GM18498 (cell line): ENCODE data around the gene RSPH6A.
A peak's percentile ranks its signal among the peaks of the same experiment; 100 is the strongest.

ENCODE experiments used
- ATAC-seq: cut with Tn5 transposase; IDR thresholded peaks from one replicate; pipeline ENCODE4 v1.9.1; 2021; ENCODE audit warnings: mild to moderate bottlenecking, moderate library complexity; ENCODE audit not compliant: unreplicated experiment

The RSPH6A gene

DNA sequence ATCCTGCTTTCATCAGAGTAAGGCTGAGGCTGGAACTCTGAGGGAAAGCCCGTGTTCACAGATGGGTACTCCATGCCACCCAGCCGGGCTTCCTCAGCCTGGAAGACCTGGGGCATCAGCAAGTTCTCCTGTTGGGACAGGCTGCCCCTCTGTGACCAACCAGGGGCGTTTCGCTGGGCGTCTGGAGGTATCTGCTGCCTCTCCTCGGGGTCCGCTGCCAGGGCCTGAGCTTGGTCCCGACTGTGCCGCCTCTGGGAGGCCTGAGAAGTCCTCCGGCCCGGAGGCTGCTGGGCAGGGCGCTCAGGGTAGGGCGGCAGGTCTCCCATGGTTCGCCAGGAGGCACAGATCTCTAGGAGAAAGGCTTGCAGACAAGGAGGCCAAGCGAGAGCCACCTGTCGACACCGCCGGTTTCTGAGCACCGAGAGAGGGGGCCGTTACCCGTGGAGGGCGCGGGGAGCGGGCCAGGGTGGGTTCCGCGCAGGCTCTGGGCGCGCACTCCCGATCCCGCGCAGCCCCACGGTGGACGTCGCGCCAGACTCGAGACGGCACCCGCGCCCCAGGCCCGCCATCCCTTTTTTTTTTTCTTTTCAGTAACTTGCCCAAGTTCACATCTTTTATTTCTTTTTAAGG, at the start of gene RSPH6A:
Gene RSPH6A, minus strand, starts transcription at position 458 of the 630 bp plus-strand sequence. Its CDS starts 132 bp downstream, at position 326.
- no peak for ATAC-seq

DNA sequence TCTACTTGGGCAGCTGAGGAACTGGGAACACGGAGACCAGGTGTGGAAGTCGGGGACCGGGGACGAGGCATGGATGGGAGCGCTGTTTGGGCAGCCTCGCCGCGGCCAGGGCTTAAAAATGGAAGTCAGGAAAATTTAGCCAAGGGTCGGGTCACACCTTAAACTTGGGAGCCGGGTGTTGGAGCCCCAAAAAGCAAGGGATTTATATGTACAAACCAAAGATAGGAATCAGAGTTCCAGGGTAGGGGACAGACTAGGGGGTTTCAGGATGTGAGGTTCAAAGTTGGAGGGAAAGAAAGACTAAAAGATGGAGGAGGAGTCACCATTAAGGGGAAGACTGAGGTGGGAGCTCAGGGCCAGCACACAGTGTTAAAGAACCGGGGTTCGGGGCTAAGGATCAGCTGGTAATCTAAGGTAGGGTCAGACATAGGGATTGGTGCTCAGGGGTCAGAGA, 49.5 kb upstream of the RSPH6A start:
- ATAC-seq, result no peak

DNA sequence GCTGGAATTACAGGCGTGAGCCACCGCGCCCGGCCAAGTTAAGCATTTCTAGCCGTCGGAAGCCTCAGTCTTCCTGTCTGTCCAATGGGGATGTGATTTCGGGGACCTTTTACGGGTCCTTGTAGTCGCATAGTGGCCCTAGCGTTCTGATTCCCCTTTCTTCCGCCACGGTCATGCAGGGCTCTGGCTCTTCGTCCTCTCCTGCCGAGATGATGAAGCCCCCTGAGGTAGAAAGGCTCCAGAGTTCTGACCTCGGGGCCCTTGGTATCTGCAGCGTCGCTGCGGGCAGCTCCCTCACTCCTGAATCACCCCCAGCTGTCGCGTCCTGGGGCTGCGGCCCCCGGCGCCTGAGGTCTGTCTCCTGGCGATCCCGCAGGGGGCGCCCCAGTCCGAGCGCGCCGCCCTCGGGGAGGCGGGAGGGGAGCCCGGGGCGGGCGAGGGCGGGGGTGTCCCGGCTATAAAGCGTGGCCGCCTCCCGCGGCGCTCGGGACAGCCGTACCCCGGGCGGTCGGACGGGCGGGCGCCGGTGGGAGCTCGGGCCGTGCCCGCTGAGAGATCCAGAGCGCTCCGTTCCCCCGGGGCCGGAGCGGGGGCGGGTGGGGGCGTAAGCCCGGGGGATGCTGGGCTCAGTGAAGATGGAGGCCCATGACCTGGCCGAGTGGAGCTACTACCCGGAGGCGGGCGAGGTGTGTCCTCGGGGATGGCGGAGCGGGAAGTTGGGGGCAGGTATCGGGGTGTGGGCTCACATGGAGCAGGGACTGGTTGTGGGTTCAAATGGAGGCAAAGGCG, 48.9 kb upstream of the RSPH6A start, which contains the start of gene FOXA3:
Gene FOXA3, plus strand, starts transcription at position 487 of the 789 bp plus-strand sequence. Its CDS starts 131 bp downstream, at position 618.
- ATAC-seq, result peak; percentile 46

DNA sequence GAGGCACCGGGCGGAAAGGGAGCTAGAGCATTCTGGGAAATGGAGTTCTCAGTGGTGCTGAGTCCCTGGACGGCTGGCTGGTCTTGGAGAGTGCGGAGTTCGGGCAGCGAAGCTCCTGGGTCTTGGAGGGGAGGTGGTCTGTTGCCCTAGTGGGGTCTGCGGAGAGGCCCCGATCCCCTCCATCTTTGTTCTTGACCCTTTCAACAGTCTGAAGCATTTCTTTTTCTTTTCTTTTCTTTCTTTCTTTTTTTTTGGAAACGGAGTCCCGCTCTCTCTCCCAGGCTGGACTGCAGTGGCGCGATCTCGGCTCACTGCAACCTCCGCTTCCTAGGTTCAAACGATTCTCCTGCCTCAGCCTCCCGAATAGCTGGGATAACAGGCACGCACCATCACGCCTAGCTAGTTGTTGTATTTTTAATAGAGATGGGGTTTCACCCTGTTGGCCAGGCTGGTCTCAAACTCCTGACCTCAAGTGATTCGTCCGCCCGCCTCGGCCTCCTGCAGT, 48.3 kb upstream of the RSPH6A start:
- ATAC-seq, result no peak

DNA sequence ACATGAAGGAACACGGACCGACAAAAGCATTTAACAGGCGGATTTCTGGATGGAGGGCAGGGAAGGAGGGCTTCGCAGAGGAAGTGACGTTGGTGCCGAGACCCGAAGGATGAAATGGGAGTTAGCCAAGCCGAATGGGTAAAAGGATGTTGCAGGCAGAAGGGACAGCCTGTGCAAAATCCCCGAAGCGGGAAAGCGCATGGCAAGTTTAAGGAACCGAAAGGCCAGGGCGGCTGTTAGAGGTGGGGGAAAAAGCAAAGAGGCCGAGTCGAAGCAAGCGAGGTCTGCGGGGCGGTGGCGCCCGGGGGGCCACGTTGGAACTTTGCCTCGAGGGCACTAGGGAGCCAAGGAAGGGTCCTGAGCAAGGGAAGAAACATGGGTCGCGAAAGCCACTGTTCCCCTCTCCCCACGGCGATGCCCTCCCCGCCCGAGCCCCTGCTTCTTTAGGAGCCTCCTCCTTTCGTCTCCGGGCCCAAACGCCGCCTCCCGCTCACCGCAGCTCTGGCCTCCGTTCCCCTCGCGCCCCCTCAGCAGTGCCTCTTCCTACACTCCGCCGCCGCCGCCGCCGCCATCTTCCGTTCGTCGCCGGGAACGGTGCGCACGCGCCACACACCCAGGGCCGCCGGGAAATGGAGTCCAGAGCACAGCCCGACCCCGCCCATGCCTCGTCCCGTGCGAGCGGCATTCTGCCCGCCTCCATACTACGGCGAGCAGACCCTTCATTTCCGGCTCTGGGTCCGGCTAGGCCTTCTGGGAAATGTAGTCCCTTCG, 47.6 kb upstream of the RSPH6A start, which contains the start of gene SYMPK:
Gene SYMPK, minus strand, starts transcription at position 584 of the 771 bp plus-strand sequence. CDS start 8,652 bp downstream, outside the sequence.
- peak; percentile 91 for ATAC-seq

DNA sequence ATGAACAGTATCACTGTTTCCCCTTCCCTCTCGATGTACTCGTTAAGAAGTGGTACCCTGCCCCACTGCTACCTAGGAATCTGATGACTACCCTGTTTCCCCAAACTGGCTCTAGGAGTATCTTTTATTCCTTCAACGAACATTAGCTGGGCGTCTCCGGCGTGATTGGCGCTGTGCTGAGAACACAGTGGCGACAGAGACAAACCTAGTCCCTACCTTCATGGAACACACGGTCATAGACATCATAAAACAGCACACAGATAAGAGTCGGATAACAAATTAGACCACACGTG, 47.1 kb upstream of the RSPH6A start:
- ATAC-seq, result no peak

DNA sequence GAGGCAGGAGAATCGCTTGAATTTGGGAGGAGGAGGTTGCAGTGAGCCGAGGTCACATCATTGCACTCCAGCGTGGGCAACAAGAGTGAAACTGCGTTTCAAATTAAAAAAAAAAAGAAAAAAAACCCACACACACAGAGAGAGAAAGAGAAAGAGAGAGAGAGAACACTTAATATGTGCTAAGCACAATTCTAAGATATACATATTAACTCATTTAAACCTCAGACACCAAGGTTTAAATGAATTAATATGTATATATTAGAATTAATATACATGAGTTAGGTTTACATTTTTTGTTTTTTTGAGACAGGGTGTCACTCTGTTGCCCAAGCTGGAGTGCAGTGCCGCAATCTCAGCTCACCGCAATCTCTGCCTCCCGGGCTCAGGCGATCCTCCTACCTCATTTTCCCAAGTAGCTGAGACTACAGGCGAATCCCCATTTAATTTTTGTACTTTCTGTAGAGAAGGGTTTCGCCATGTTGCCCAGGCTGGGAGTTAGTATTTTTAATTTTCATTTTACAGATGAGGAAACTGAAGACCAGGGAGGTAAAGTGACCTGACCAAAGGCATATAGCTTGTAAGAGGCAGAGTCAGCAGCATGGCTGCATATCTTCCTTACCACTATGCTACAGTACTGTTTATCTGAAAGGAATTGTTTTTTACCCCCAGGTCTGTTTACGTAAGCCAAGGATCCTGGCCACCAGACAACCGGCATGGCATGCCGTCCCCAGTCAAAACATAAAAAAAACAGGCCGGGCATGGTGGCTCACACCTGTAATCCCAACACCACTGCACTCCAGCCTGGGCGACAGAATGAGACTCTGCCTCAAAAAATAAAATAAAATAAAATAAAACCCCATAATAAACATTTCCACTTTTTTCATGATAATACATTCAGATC, 45.5 kb upstream of the RSPH6A start:
- no peak for ATAC-seq

DNA sequence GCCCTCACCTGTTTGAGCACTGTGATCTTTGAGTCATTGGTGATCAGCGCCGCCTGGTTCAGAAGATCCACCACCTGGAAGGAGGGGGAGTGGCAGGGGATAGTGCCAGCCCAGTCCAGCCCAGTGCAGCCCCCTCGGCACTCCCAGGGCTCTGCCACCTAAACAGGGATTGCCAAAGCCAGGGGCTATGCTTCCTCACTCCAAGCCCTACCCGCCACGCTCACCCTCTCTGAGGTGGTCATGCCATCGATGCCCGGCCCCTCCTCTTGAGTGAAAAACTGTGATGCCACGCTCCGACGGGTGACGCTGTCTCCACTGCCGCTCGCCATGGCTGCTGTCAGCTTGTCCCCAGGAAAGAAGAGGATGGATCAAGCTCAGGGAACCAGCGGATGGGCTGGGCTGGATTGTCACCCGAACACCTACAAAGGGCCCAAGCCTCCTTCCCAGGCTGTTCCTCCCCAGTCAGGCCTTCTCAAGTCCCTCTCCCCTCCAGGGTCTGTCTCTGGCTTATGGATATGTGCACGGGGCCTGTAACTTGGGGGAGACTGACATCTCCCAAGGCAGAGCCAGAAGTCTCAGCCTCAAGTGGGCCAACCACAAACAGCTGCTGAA, 39.2 kb upstream of the RSPH6A start:
- ATAC-seq, result no peak

DNA sequence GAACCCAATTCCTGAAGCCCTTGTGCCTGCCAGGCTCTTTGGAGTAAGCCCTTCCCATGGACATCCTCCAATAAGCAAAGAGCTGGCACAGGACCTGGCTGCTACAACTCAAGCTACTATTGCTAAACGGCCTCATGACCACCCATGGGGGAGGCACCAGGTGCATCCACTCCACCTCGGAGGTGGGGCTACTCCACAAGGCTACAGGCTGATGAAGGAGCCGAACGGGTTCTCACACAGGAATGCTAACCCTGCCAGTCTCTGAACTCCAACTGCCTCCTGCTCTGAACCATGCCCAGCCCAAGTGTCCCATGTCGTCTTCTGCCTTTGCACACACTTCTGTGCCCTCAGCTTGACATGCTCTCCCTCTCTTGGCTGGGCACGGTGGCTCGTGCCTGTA, 37.9 kb upstream of the RSPH6A start:
- ATAC-seq, result no peak

DNA sequence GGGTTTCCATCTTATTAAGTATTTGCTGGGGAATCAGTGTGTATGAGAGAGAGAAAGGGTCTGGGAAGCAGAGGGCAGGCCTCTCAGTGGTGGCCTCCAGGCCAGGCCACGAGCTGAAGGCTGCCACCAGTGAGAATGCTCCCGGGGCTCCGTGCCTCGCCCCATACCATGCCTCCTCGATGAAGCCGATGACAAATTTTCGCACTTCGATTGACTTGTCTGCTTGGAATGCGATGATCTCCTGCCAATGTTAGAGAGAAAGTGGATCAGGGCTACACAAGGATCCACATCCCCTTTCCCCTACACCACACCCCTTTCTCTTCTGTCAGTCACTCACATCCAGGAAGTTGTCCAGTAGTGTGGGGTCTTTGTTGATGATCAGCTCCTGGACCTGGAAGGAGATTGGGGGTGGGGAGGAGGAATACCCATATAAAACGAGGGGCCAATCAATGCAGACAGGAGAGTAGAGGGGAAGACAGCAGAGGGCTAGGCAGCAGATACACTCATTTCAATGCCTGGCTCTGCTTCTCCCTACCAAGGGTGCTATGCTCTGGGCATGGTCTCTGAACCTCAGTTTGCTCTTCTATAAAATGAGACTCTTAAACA, 37.1 kb upstream of the RSPH6A start:
- no peak for ATAC-seq

DNA sequence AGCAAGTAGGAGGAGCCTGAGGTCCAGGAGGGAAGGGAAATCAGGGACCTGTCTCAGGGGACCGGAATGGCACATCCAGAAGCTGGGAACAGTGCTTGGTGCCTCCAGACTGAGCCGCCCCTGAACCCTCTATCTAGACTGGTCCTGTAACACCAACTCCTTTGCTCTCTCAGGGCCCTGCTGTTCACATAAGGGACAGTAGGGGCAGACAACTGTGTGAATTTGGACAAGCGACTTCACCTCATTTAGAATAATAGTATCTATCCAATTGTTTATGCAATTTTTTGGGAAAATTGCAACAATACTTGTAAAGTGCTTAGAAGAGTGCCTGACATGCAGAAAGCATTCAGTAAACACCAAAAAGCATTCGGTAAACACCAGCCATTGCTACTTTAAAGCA, 33.8 kb upstream of the RSPH6A start:
- no peak for ATAC-seq

DNA sequence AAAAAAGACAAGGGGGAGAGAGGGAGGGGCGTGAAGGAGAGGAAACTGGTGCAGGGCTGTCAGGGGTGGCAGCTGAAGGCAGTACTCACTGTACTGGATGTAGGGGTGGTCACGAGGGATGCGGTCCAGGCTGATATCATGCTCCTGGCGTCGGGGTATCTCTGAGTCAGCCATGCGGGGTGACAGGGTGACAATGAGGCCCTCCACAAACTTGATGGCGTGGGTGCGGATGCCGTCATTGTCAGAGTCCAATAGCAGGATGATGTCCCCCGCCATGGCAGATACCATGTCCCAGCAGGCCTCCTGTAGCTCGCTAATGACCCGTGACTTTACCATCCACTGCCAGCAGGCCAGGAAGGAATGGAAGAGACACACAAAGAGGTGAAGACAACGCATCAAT, 32.6 kb upstream of the RSPH6A start:
- no peak for ATAC-seq

DNA sequence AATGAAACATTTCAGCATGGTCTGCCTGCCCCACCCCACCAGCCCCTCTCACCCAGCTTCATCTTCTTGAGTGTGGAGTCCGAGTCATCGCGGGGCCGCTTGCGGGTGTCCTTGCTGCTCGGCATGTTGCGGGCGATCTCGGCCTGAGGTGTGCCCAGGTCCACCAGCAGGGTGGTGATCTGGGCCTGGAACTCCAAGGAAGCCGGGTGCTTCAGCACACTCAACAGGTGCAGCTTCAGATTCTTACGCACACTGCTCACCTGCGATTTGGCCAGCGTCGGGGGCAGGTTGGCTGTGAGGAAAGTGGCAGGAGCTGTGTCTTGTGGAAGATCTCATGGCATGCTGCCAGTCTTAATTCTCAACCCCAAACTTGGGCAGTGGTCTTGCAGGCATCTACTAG, 27.1 kb upstream of the RSPH6A start:
- no peak for ATAC-seq

DNA sequence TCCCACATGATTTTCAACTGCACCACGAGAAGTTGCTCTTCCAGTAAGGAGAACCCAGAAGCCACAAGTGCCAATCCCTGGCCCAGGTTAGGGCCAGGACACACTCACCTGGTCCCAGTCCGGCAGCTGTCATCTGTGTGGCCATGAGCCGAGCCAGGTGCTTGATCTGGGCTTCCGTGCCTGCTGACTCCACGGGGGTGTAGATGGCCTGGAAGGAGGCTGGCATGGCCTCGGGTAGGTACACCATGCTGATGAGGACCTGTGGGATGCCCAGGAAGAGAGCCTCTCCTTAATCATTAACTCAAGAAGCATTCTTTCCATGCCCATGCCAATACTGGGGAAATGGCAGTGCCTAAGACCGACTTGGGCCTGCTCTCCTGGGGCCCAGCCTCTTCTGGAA, 19.9 kb upstream of the RSPH6A start:
- no peak for ATAC-seq

DNA sequence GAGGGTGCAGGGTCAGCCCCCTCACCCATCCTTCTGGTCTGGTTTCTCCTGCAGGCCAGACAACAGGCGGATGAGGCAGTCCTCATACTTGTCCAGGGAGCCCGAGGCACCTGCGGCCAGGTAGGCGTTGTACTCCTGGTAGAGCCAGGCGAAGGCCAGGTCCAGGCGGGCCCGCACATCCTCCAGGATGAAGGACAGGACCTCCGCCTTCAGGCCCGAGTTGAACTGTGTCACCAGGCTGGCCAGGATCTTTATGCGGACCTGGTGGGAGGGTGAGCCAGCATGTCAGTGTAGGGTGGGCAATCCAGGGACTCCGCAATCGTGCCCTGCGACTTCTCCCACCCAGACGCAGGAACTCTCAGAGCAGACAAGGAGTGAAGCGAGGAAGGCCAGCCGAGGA, 13.8 kb upstream of the RSPH6A start:
- no peak for ATAC-seq

DNA sequence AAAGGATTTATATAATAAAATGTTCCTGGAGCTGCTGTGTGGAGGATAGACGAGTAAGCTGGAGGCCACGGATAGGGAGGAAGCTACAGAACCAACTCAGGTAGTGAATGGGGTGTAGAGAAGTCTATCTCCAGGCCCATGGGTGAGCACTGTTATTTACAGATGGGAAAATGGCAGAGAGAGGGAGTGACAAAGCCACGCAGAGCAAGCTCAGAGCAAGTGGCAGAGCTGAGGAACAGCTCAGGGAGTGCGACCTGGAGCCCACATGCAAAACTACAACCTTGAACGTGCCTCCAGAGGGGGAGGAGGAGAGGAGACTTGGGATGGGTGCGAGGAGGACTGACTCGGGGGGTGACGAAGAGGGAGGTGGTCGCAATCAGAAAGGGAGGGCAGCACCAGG, 13.4 kb upstream of the RSPH6A start:
- ATAC-seq, result no peak

DNA sequence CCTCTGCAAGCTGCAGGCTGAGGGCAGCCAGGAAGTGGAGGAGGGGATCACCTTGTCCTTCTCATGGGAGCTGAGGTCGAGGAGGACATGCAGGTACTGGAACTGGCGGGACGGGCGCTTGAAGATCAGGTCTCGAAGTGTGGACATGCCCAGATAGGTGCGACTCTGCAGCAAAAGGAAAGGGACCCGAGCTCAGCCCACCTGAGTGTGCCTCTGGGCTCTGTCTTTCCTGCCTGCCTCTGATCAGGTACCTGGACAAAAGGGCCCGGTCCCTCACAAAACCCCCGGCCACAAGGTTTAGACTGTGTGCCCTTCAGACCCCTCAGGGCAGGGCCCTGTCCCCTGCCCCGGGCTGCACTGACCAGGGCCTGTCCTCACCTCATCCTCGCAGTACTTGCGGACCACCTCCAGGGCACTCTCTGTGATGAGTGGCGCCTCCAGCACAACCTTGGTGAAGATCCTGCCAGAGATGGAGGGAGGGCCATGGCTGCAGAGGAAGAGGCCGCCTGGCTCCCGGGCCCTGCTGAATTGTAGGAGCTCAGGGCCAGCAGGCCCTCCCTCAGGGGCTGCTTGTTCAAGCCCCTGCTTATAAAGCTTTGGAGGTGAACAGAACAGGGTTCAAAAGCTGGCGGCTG, 12.5 kb upstream of the RSPH6A start:
- no peak for ATAC-seq

DNA sequence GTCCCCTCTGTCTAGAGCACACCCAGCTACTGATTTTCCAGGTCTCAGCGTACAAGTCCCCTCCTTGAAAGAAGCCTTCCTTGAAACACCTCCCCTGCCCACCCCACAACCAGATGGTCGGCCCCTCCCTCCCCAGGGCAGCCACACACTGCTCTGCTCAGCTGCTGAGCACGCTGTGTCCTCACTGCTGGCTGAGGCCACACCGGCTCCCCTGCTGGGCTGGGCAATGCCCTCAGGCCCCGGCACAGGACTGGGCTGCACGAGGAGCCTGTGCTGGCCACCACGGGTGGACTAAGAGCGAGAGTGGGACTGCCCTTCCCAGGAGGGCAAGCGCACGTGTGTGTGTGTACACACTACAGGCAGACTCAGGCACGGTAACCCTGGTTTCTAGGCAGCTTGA, 11.8 kb upstream of the RSPH6A start:
- no peak for ATAC-seq
